Heart left ventricle (tissue), 13 donors: ENCODE measurements around the gene MAST3.
A peak's percentile ranks its signal among the peaks of the same experiment; 100 is the strongest.

ENCODE experiments used
- POLR2A ChIP-seq, 2 donors: fragments of 450-650 bp; IDR thresholded peaks; one replicate each; pipeline ENCODE4 v1.6.1; 2017; ENCODE audit warnings: antibody characterized with exemption in 2 of 2, mild to moderate bottlenecking in 2 of 2, moderate library complexity in 2 of 2
- TF ChIP-seq, protein P1 (sequence below), 12 donors: fragments of 200-600 bp; sonication (generic) in 4 of 12; IDR thresholded peaks; one replicate each; pipeline versions ENCODE4 v1.5.0 to v1.8.0; 2018 to 2022; ENCODE audit warnings: antibody characterized with exemption in 12 of 12, mild to moderate bottlenecking in 5 of 12
- donor health status: ischemic (EF 13 %, LVEDD 7.1; RV severe dilation, severe dysfunction).
- donor health status: DM: no; HTN: yes; CAD: no.
- donor health status: DM: no; HTN: no; CAD: no.
- donor health status: ischemic (EF 25% LVEDD 6.9; RV normal size, moderate dysfunction).
- donor health status: ischemic (EF 25% LVEDD 5.7; RV mildly dilated, moderate dysfunction).
- donor health status: ischemic (EF 35%, LVEDD 5.7; RV mildly dilated, moderate dysfunction).
- donor health status: nonischemic (EF 11% LVEDD 7.7; RV severe dilation, severe dysfunction).
- donor health status: DM: yes; HTN: yes; CAD: no.
- donor health status: PGD.
- donor health status: ischemic (EF 29% LVEDD 5.4; RV normal size, mild dysfunction).
- donor health status: nonischemic (EF 23%, LVEDD 6.1; RV moderate dilation, normal function).

DNA sequence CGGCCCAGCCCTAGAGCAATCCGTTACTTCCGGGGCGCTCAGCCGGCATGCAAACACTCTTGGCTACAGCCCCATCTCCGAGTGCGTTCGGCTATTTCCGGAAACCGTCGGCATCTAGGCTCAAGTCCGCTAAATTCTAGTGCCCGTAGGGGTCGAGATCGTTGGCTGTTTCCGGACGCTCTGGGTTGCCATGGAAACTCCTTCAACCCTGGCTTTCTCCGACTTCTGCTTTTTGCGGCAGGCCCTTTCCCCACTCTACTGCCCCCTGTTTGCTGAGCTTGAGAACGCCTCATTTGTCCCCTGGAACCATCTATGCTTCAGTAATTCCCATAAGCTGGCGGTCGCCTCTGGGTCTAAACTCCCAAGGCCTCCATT is 54.9 kb downstream of the MAST3 start:
- TF ChIP-seq, protein P1, sequence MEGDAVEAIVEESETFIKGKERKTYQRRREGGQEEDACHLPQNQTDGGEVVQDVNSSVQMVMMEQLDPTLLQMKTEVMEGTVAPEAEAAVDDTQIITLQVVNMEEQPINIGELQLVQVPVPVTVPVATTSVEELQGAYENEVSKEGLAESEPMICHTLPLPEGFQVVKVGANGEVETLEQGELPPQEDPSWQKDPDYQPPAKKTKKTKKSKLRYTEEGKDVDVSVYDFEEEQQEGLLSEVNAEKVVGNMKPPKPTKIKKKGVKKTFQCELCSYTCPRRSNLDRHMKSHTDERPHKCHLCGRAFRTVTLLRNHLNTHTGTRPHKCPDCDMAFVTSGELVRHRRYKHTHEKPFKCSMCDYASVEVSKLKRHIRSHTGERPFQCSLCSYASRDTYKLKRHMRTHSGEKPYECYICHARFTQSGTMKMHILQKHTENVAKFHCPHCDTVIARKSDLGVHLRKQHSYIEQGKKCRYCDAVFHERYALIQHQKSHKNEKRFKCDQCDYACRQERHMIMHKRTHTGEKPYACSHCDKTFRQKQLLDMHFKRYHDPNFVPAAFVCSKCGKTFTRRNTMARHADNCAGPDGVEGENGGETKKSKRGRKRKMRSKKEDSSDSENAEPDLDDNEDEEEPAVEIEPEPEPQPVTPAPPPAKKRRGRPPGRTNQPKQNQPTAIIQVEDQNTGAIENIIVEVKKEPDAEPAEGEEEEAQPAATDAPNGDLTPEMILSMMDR (IDR thresholded peaks at IDR 0.05) = peak; percentile 37 to 79 (median 58)
- TF ChIP-seq POLR2A (IDR thresholded peaks at IDR 0.05) = no peak
